HepG2 (cell line): ENCODE data around the gene ANKRD35. TPM values are rescaled to one million over a fixed set of nuclear protein-coding genes. Genes with fewer than 3 reads are reported as not detected.

Source experiments
- KDM5A ChIP-seq: fragments of 200-600 bp; sonication (generic); IDR thresholded peaks from 2 replicates; pipeline ENCODE4 v1.7.0; 2018; ENCODE audit warnings: antibody characterized with exemption, mild to moderate bottlenecking, low read length, borderline replicate concordance
- KLF15 ChIP-seq: sonication (generic); formaldehyde crosslinking; IDR thresholded peaks from 2 replicates; pipeline ENCODE4 v1.8.1; 2023; ENCODE audit warnings: borderline replicate concordance, mild to moderate bottlenecking, inconsistent platforms, missing genetic modification reagents, mixed read lengths
- NONO ChIP-seq, 2 experiments: fragments of 450-650 bp in 1 of 2; sonication (generic) in 1 of 2; formaldehyde crosslinking in 1 of 2; IDR thresholded peaks in 1 of 2; conservative IDR thresholded peaks in 1 of 2; 2 replicates each; pipeline versions ENCODE4 v1.6.1 to v1.8.0; 2017 to 2022; ENCODE audit warnings: mild to moderate bottlenecking in 1 of 2, missing genetic modification reagents in 1 of 2, moderate library complexity in 1 of 2
- SNAI1 ChIP-seq: sonication (generic); formaldehyde crosslinking; IDR thresholded peaks from 2 replicates; pipeline ENCODE4 v1.5.0; 2020; ENCODE audit warnings: mild to moderate bottlenecking, missing genetic modification reagents, borderline replicate concordance
- THAP11 ChIP-seq: IDR thresholded peaks from 2 replicates; pipeline ENCODE4 v1.6.1; 2016; ENCODE audit warnings: missing biosample characterization, missing genetic modification reagents
- TMF1 ChIP-seq: sonication (generic); formaldehyde crosslinking; IDR thresholded peaks from 2 replicates; pipeline ENCODE4 v1.8.1; 2022; ENCODE audit warnings: low read depth, missing genetic modification reagents
- U2AF1 ChIP-seq: fragments of 200-400 bp; formaldehyde crosslinking; optimal IDR thresholded peaks from 2 replicates; pipeline ENCODE3; 2017; ENCODE audit warnings: mild to moderate bottlenecking, low read depth, low read length
- ZBTB21 ChIP-seq: sonication (generic); formaldehyde crosslinking; IDR thresholded peaks from 2 replicates; pipeline ENCODE4 v1.4.0; 2020; ENCODE audit warnings: missing genetic modification reagents
- ZFP41 ChIP-seq: sonication (generic); formaldehyde crosslinking; IDR thresholded peaks from 2 replicates; pipeline ENCODE4 v1.4.0; 2020; ENCODE audit warnings: mild to moderate bottlenecking, missing genetic modification reagents, borderline replicate concordance
- ZFX ChIP-seq: sonication (generic); formaldehyde crosslinking; IDR thresholded peaks from 2 replicates; pipeline ENCODE4 v1.4.0; 2020; ENCODE audit warnings: mild to moderate bottlenecking, low read depth, missing genetic modification reagents, moderate library complexity
- ZNF441 ChIP-seq: sonication (generic); formaldehyde crosslinking; IDR thresholded peaks from 2 replicates; pipeline ENCODE4 v1.7.0; 2021; ENCODE audit warnings: missing genetic modification reagents, borderline replicate concordance
- ZNF615 ChIP-seq: sonication (generic); formaldehyde crosslinking; IDR thresholded peaks from 2 replicates; pipeline ENCODE4 v1.5.0; 2020; ENCODE audit warnings: mild to moderate bottlenecking, missing genetic modification reagents, borderline replicate concordance
- ZSCAN20 ChIP-seq: sonication (generic); formaldehyde crosslinking; IDR thresholded peaks from 2 replicates; pipeline ENCODE4 v1.4.0; 2020; ENCODE audit warnings: missing genetic modification reagents, mild to moderate bottlenecking, borderline replicate concordance
- polyA plus RNA-seq, 8 experiments: library from polyadenylated mRNA; depleted of rRNA in 3 of 8; stranded (reverse) in 7 of 8; unstranded in 1 of 8; fragments of >200 nt; fragmentation: Illumina TruSeq in 4 of 8; extraction: Trizol in 4 of 8; gene quantifications; 2 replicates each; pipeline versions ENCODE4 v1.2.1 to v1.2.3, GENCODE V29; 2011 to 2016; ENCODE audit warnings: low read depth in 4 of 8, missing spikeins in 1 of 8, mixed read lengths in 1 of 8; ENCODE audit not compliant: insufficient read depth in 1 of 8
- total RNA-seq, 5 experiments: library from RNA; depleted of rRNA; stranded (reverse); fragments of >200 nt; fragmentation: Illumina TruSeq; extraction: Trizol; gene quantifications; 2 replicates each; pipeline ENCODE4 v1.2.3, GENCODE V29; 2016; ENCODE audit warnings: low read depth in 1 of 5
- TF ChIP-seq, protein P1 (sequence below): sonication (generic); formaldehyde crosslinking; IDR thresholded peaks from 2 replicates; pipeline ENCODE4 v1.9.0; 2022; ENCODE audit warnings: low read depth, missing genetic modification reagents
- TF ChIP-seq, protein P2 (sequence below): sonication (generic); formaldehyde crosslinking; IDR thresholded peaks from 2 replicates; pipeline ENCODE4 v1.4.0; 2020; ENCODE audit warnings: mild to moderate bottlenecking, missing genetic modification reagents
- TF ChIP-seq, protein P3 (sequence below): sonication (generic); formaldehyde crosslinking; IDR thresholded peaks from 2 replicates; pipeline ENCODE4 v1.4.0; 2020; ENCODE audit warnings: missing genetic modification reagents
- TF ChIP-seq, protein P4 (sequence below): sonication (generic); formaldehyde crosslinking; IDR thresholded peaks from 2 replicates; pipeline ENCODE4 v1.4.0; 2020; ENCODE audit warnings: mild to moderate bottlenecking, missing genetic modification reagents
- TF ChIP-seq, protein P5 (sequence below): sonication (generic); formaldehyde crosslinking; IDR thresholded peaks from 2 replicates; pipeline ENCODE4 v1.4.0; 2020; ENCODE audit warnings: missing genetic modification reagents
- TF ChIP-seq, protein P6 (sequence below): sonication (generic); formaldehyde crosslinking; conservative IDR thresholded peaks from 2 replicates; pipeline ENCODE4 v1.5.0; 2020; ENCODE audit warnings: missing genetic modification reagents

ANKRD35 gene
- total and polyA plus RNA-seq, 2 of the 13 experiments (the other 11 are each of a cell fraction or from before 2014, with no cell fraction given), result 0.02 TPM; not detected in 1

DNA sequence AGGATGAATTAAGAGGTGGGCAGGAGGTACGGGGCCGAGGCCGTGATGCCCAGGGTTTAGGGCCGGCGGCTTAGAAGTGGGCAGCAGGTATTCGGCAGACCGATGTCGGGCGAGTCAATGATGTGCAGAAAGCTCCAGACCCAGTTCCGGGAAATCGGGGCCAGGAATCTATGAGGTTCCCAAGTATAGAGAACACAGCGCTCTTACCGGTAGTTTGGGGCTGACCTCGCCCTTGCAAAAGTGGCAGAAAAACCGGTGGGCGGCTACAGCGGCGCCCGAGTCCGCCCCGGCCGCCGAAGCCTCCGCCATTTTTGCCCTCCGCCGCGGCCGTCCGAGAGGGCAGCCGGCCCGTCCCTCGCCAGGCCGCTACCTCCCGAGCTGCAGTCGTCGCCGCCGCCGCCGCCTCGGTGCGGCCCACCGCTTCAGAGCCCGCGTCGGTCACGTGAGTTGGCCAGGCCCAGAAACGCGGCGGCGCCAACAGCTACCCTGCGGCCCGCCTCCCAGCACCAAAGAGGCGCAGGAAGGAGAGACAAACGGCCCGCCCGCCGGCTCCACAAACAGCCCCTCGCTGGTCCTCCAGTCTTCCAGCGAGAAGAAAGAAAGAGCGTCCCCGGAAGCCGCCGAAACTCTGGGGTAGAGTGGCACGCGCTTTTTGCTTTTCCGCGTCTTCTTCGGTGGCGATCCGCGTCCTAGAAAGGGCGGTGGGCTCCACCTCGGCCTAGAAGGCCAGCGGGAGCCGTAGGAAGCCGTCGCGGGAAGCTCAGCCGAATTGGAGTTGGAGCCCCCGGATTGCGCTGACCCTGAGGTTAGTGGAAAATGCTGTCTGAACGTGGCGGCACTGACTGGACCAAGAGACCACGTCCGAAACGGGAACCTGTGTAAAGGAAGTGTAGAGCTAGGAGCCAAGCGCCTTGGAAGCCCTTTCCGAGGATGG lies 61.8 kb downstream of the ANKRD35 start, which contains the start of the genes POLR3C and RNF115 (continued):
- TF ChIP-seq, protein P1, sequence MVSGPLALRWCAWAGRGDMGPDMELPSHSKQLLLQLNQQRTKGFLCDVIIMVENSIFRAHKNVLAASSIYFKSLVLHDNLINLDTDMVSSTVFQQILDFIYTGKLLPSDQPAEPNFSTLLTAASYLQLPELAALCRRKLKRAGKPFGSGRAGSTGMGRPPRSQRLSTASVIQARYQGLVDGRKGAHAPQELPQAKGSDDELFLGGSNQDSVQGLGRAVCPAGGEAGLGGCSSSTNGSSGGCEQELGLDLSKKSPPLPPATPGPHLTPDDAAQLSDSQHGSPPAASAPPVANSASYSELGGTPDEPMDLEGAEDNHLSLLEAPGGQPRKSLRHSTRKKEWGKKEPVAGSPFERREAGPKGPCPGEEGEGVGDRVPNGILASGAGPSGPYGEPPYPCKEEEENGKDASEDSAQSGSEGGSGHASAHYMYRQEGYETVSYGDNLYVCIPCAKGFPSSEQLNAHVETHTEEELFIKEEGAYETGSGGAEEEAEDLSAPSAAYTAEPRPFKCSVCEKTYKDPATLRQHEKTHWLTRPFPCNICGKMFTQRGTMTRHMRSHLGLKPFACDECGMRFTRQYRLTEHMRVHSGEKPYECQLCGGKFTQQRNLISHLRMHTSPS (CRISPR knock-in tag), result 0 out of 2 replicates have a peak, but pooled peaks have one; percentile 33
- TF ChIP-seq THAP11 (CRISPR knock-in tag), result peak; percentile 85
- TF ChIP-seq, protein P2, sequence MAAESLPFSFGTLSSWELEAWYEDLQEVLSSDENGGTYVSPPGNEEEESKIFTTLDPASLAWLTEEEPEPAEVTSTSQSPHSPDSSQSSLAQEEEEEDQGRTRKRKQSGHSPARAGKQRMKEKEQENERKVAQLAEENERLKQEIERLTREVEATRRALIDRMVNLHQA (CRISPR knock-in tag), result no peak
- TF ChIP-seq ZNF615, result no peak
- no peak for TF ChIP-seq ZBTB21 (CRISPR knock-in tag)
- peak; percentile 72; the same call in 1 of the 2 replicates for TF ChIP-seq ZNF441
- no peak for TF ChIP-seq NONO (IDR thresholded peaks at IDR 0.05)
- TF ChIP-seq NONO (CRISPR knock-in tag; conservative IDR thresholded peaks at IDR 0.05), result peak; percentile 36; the same call in 1 of the 2 replicates
- TF ChIP-seq, protein P3, sequence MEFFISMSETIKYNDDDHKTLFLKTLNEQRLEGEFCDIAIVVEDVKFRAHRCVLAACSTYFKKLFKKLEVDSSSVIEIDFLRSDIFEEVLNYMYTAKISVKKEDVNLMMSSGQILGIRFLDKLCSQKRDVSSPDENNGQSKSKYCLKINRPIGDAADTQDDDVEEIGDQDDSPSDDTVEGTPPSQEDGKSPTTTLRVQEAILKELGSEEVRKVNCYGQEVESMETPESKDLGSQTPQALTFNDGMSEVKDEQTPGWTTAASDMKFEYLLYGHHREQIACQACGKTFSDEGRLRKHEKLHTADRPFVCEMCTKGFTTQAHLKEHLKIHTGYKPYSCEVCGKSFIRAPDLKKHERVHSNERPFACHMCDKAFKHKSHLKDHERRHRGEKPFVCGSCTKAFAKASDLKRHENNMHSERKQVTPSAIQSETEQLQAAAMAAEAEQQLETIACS (CRISPR knock-in tag), result peak; percentile 65
- TF ChIP-seq, protein P4, sequence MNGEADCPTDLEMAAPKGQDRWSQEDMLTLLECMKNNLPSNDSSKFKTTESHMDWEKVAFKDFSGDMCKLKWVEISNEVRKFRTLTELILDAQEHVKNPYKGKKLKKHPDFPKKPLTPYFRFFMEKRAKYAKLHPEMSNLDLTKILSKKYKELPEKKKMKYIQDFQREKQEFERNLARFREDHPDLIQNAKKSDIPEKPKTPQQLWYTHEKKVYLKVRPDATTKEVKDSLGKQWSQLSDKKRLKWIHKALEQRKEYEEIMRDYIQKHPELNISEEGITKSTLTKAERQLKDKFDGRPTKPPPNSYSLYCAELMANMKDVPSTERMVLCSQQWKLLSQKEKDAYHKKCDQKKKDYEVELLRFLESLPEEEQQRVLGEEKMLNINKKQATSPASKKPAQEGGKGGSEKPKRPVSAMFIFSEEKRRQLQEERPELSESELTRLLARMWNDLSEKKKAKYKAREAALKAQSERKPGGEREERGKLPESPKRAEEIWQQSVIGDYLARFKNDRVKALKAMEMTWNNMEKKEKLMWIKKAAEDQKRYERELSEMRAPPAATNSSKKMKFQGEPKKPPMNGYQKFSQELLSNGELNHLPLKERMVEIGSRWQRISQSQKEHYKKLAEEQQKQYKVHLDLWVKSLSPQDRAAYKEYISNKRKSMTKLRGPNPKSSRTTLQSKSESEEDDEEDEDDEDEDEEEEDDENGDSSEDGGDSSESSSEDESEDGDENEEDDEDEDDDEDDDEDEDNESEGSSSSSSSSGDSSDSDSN (CRISPR knock-in tag), result peak; percentile 97
- TF ChIP-seq, protein P5, sequence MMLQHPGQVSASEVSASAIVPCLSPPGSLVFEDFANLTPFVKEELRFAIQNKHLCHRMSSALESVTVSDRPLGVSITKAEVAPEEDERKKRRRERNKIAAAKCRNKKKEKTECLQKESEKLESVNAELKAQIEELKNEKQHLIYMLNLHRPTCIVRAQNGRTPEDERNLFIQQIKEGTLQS (CRISPR knock-in tag), result 0 out of 2 replicates have a peak, but pooled peaks have one; percentile 5
- peak; percentile 89 for TF ChIP-seq U2AF1
- no peak for TF ChIP-seq SNAI1 (CRISPR knock-in tag)
- TF ChIP-seq KLF15, result no peak
- TF ChIP-seq, protein P6, sequence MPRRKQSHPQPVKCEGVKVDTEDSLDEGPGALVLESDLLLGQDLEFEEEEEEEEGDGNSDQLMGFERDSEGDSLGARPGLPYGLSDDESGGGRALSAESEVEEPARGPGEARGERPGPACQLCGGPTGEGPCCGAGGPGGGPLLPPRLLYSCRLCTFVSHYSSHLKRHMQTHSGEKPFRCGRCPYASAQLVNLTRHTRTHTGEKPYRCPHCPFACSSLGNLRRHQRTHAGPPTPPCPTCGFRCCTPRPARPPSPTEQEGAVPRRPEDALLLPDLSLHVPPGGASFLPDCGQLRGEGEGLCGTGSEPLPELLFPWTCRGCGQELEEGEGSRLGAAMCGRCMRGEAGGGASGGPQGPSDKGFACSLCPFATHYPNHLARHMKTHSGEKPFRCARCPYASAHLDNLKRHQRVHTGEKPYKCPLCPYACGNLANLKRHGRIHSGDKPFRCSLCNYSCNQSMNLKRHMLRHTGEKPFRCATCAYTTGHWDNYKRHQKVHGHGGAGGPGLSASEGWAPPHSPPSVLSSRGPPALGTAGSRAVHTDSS (CRISPR knock-in tag), result no peak
- peak; percentile 75; the same call in 1 of the 2 replicates for TF ChIP-seq ZSCAN20
- TF ChIP-seq KDM5A, result peak; percentile 63
- TF ChIP-seq ZFX (CRISPR knock-in tag), result peak; percentile 99
- TF ChIP-seq ZFP41 (CRISPR knock-in tag), result no peak
- TF ChIP-seq TMF1, result peak; percentile 38; the same call in 1 of the 2 replicates
